Chondrocyte (in vitro differentiated cells): ENCODE data around the gene GRK5. TPM values are rescaled to one million over a fixed set of nuclear protein-coding genes. Genes with fewer than 3 reads are reported as not detected.
A peak's percentile ranks its signal among the peaks of the same experiment; 100 is the strongest.

Source experiments
- DNase-seq: peaks from one replicate; pipeline ENCODE4 v3.0.0; 2021; ENCODE audit warnings: mixed read lengths, low spot score
- H3K27ac Mint-ChIP-seq: one replicate; pipeline ENCODE4 v1.8.0; 2021; ENCODE audit warnings: mild to moderate bottlenecking, moderate library complexity, mixed read lengths; ENCODE audit not compliant: unreplicated experiment
- H3K27me3 Mint-ChIP-seq: 2 replicates; pipeline ENCODE4 v1.8.0; 2021; ENCODE audit warnings: low read depth, mixed read lengths
- H3K36me3 Mint-ChIP-seq: 2 replicates; pipeline ENCODE4 v1.8.0; 2021; ENCODE audit warnings: low read depth, mixed read lengths
- H3K4me1 Mint-ChIP-seq: 2 replicates; pipeline ENCODE4 v1.8.0; 2021; ENCODE audit warnings: low read depth, mild to moderate bottlenecking, mixed read lengths
- H3K4me3 Mint-ChIP-seq: one replicate; pipeline ENCODE4 v1.8.0; 2021; ENCODE audit warnings: mild to moderate bottlenecking, moderate library complexity, mixed read lengths; ENCODE audit not compliant: unreplicated experiment
- H3K9me3 Mint-ChIP-seq: 2 replicates; pipeline ENCODE4 v1.8.0; 2021; ENCODE audit warnings: low read depth, mixed read lengths
- CTCF ChIP-seq: fragments of 200-600 bp; sonication (generic); IDR thresholded peaks from 2 replicates; pipeline ENCODE4 v1.5.0; 2021; ENCODE audit warnings: antibody characterized with exemption, mild to moderate bottlenecking, moderate library complexity
- total RNA-seq: library from RNA; stranded (reverse); gene quantifications from 3 replicates; pipeline ENCODE4 v1.2.1, GENCODE V29; 2021

Gene GRK5
- total RNA-seq, 1 donor from 2014 or later: 16.4 TPM

- H3K27me3 Mint-ChIP-seq: no peaks in the 10 kb centered on the region
- H3K9me3 Mint-ChIP-seq: no peaks in the 10 kb centered on the region
- DNase-seq: peak; percentile 54
Measured at GRCh38 chr10:119265691-119266090, 58.3 kb downstream of the GRK5 start.

GRCh38 chr10:119267384-119267783 is 60.0 kb downstream of the GRK5 start:
- H3K4me1 Mint-ChIP-seq: peaks cover 21% of the 10 kb centered on the region
- no peak for TF ChIP-seq CTCF
- peak; percentile 67 for DNase-seq
- no peaks in the 10 kb centered on the region for H3K27me3 Mint-ChIP-seq
- H3K9me3 Mint-ChIP-seq: no peaks in the 10 kb centered on the region
- no peak overlapping the region for H3K4me3 Mint-ChIP-seq
- H3K36me3 Mint-ChIP-seq: peaks cover 2% of the 10 kb centered on the region
- no peak overlapping the region for H3K27ac Mint-ChIP-seq

More at GRCh38 chr10:119265691-119266090, 58.3 kb downstream of the GRK5 start:
- H3K4me3 Mint-ChIP-seq: no peak overlapping the region
- H3K27ac Mint-ChIP-seq: no peak overlapping the region
- peaks cover 2% of the 10 kb centered on the region for H3K36me3 Mint-ChIP-seq
- H3K4me1 Mint-ChIP-seq: peaks cover 10% of the 10 kb centered on the region
- no peak for TF ChIP-seq CTCF

- Mint-ChIP-seq H3K4me3 (no peak overlapping the region), H3K27me3 (no peaks in the 10 kb centered on the region), H3K36me3 (peaks cover 2% of the 10 kb centered on the region), H3K9me3 (no peaks in the 10 kb centered on the region), H3K27ac (no peak overlapping the region), H3K4me1 (peaks cover 21% of the 10 kb centered on the region)
- no peak for TF ChIP-seq CTCF
- no peak for DNase-seq
Measured at GRCh38 chr10:119268428-119268827, 61.1 kb downstream of the GRK5 start.

DNA sequence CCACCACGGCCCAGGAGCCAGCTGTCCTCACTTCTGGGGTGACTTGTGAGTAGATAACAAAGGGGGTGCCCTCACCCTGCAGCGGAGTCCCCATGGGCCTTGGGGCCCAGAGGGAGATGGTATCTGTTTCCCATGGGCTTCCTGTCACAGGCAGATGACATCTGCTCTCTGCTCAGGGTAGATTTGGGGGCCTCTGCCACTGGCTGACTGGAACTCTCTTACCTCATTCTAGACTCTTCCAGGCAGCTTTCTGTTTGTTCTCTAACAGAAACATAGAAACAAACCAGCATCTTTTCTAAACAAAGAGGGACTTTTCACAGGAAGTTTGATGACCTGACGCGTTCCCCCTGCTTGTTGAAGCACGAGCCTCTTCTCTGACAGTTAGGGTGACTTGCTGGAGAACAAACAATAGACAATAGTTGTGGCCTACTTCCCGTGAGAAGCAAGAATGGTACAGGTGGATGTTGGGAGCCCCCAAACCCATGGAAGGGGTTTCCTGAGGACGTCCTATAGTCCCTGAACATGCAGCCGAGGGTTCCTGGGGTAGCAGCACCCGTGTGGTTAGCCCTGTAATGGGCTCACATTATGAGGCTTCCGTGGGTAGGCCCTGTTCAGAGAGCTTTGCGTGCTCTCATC is 61.6 kb downstream of the GRK5 start:
- no peaks in the 10 kb centered on the region for H3K27me3 Mint-ChIP-seq
- TF ChIP-seq CTCF: no peak
- peaks cover 2% of the 10 kb centered on the region for H3K36me3 Mint-ChIP-seq
- H3K9me3 Mint-ChIP-seq: no peaks in the 10 kb centered on the region
- H3K4me1 Mint-ChIP-seq: peaks cover 21% of the 10 kb centered on the region
- peak; percentile 61 for DNase-seq
- H3K27ac Mint-ChIP-seq: no peak overlapping the region
- H3K4me3 Mint-ChIP-seq: no peak overlapping the region

GRCh38 chr10:119269737-119270136 is 62.4 kb downstream of the GRK5 start:
- TF ChIP-seq CTCF: no peak
- H3K4me1 Mint-ChIP-seq: peaks cover 15% of the 10 kb centered on the region

More at GRCh38 chr10:119269737-119270136, 62.4 kb downstream of the GRK5 start:
- H3K27me3 Mint-ChIP-seq: no peaks in the 10 kb centered on the region
- peak; percentile 33 for DNase-seq
- no peaks in the 10 kb centered on the region for H3K9me3 Mint-ChIP-seq
- H3K27ac Mint-ChIP-seq: no peak overlapping the region
- H3K36me3 Mint-ChIP-seq: no peaks in the 10 kb centered on the region
- no peak overlapping the region for H3K4me3 Mint-ChIP-seq
